HCEC 1CT (cell line): ENCODE measurements around the gene MYO10.

Source experiments
- DNase-seq: peaks from one replicate; pipeline ENCODE4 v3.0.0-alpha.2; 2017

Gene MYO10

DNA sequence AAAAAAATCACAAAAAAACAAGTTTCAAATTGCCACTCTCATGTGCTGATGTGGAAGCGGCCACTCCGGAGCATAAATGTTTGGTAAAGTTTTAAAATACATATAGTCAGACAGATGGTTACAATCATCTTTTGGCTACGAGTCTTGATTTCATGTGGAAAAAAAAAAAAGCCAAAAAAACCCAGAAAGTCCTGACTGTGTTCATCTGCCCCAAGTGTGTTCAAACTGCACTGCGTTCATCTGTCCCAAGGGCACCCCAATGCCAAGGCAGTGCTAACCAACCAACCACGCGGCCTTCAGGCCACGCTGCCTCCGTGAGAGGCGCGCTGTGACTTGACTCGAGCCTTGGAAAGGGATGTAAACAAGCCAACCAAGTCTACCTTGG lies 127.1 kb downstream of the MYO10 start:
- no peak for DNase-seq

DNA sequence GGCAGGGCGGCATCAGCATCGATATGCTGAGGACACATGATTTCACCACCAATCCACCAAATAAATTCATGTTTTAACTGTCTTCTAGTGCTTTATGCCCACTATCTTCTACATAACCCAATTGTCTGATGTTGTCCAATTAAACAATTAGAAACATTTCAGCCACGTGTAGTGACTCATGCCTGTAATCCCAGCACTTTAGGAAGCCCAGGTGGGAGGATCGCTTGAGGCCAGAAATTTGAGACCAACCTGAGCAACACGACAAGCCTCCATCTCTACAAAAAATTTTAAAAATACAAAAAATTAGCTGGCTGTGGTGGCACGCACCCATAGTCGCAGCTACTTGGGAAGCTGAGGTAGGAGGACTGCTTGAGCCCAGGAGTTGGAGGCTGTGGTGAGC lies 128.1 kb downstream of the MYO10 start:
- no peak for DNase-seq

- DNase-seq: no peak
Observed at GRCh38 chr5:16807547-16807864, 128.6 kb downstream of the MYO10 start.

GRCh38 chr5:16806711-16807546 lies 129.2 kb downstream of the MYO10 start:
- DNase-seq: no peak

GRCh38 chr5:16805486-16805885 lies 130.6 kb downstream of the MYO10 start:
- no peak for DNase-seq

- no peak for DNase-seq
Observed at GRCh38 chr5:16803831-16804230, 132.3 kb downstream of the MYO10 start.

- no peak for DNase-seq
Observed at GRCh38 chr5:16800477-16800876, 135.6 kb downstream of the MYO10 start.

DNA sequence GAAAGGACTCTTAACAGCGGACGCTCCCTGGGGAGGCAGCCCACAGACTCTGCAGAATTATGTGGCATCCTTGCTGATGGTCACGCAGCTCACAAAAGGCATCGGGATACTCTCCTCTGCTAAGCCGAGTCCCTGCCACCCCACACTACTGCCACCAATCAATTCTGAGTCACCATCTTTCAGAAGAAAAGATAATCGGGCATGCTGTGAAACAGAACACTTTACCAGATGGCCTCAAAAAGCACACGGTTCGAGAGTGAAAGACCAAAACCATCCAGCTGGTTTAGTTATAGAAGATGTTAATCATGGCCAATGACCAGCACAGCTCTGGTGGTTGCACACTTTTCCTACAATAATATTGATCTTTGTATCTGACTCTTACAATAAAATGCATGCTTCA lies 136.3 kb downstream of the MYO10 start:
- DNase-seq: no peak

DNA sequence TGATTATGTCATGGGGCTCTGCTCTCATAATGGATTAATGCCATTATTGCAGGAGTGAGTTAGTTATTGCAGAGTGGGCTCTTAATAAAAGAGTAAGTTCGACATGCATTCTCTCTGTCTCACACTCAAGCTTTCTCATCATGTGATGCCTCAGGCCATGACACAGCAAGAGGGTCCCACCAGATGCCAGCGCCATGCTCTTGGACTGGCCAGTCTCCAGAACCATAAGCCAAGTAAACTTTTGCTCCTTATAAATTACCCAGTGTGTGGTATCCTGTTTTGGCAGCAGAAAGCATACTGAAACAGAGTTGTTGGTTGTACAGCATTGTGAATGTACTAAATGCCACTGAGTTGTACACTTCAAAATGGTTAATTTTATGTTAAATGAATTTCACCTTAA lies 138.1 kb downstream of the MYO10 start:
- DNase-seq: no peak

DNA sequence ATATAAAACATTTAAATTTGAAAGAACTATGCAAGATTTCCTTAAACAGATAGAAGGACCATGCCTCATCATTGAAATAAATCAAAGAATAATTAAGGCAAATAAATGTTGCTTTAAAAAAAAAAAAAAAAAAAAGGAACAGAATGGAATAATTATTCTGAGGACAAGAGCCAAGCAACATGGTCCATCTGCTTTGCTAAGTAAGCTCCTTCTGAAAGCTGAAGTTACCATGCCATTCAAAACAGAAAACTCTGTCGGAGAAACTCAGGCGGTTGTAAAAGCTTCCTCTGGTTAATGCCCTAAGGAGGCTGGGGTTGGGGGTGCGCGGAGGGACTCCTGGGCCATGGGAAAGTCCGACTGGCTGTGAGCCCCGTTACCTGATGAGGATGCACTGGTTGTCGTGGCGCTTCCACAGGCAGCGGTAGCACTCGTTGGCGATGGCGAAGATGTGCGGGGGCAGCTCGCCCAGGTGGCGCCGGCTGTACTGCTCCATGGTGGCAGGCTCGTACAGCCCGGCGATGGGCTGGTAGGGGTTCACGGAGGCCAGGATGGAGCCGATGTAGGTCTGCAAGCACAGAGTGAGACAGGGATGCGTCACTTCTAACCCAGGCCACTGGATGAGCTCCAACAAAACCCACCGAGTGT lies 141.7 kb downstream of the MYO10 start:
- no peak for DNase-seq

DNA sequence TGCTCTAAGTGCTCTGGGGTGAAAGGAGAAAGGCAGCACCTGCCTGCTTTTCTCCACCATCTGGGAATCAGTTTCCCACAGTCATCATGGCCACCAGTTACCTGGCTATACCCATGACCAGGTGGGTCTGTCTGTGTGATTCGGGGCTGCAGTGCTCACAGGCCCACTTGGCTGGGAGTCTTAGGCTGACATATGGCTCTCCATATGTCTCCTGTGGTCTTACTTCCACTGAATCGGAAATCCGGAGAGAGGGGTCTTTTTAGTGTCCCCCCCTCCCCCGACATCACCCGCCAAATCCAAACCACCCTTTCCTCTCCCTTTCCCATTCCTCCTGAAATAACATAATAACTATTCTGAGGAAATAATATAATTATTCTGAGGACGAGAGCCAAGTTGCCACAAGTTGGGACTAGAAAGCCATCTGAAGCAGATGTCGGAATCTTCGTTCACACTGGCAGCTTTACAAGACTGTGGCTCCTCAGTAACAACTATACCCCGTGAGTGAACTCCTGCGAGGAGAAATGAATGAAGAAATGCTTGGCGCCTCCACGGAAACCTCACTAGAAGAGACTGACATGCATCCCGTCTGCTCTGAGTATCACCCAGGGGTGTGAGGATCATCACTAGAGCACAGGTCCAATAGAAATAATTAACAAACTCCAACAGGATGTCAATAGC lies 143.4 kb downstream of the MYO10 start:
- no peak for DNase-seq

DNA sequence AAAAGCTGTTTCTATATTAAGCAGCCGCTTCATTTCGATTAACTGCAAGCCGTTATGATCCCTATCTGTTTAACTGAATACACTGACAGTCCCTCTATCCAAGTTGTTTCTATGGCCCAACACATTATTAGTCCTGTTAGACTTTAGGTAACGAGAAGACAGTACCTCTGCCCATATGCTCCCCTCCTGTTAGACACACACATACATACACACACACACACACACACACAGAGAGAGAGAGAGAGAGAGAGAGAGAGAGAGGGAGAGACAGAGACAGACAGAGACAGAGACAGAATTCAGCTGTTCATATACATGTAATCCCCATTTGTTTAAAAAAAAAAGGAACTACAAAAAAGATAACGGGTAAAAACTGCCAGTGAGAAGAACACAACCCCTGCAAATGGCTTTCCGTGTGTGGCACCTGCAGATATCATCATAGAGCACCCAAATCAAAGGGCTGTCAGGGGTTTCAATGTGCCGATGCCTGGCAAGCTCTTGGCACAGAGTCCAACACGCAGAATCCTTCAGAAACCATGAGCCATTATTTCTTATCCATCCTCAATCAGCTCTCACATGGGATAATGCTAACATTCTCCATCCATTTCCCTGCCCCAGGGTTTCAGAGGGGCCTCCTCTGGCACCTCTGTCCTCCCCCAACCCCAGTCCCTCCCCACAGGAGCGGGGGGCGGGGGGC lies 144.0 kb downstream of the MYO10 start:
- DNase-seq: no peak

GRCh38 chr5:16791036-16791705 lies 144.9 kb downstream of the MYO10 start:
- DNase-seq: peak; percentile 45

- no peak for DNase-seq
Observed at GRCh38 chr5:16788957-16789356, 147.1 kb downstream of the MYO10 start.

GRCh38 chr5:16787278-16787677 lies 148.8 kb downstream of the MYO10 start:
- DNase-seq: no peak

DNA sequence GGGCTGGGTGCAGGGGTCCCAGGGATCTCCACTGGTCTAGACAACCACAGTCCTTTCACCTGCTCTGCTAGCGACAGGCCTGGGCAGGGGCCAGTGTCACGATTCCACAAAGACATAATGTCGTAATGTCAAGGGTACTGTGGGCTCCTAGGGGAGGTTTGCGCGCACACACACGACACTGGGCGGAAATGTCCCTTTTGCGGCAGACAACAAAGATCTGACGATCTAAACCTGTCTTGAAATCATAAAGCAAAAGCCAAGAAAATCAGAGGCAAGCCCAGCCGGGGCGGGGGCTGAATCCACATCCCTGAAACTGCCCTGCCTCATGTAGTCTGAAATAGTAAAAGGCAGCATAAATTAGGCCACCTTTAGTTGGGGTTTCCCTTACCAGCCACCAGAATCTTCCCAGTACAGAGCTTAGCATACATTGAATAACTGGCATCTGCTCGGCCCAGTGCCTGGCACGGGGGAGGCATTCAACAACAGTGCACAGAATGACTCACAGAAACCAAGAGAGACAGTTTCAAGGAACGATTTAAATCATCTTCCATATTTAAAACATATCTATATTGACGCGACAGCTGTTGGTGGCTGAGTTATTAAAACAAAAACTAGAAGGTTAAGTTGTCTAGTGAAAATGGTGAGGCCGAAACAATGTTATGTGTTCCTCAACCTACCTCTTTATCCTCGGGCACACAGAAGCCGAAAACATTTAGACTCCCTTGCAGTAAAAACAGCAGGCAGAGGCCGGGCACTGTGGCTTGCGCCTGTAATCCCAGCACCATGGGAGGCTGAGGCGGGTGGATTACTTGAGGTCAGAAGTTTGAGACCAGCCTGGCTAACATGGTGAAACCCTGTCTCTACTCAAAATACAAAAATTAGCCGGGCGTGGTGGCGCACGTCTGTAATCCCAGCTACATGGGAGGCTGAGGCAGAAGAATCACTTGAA lies 151.0 kb downstream of the MYO10 start:
- no peak for DNase-seq

DNA sequence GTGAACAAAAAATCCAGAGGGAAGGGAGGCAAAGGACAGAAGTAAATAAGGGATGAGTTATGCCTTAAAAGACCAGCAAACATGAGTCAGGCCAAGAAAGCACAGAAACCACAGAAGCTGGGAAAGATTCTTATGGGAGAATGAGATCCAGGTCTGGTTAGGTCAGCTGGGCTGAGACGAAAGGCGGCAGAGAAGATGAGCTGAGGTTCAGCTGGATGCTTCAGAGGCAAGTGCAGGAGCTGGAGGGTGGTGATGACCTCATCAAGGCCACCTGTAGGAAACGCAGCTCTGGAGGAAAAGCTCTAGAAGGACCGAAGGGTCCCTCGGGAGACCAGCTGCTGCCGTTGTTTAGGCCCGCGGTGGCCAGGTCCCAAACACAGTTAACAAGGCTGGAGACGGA lies 152.0 kb downstream of the MYO10 start:
- peak; percentile 5 for DNase-seq

GRCh38 chr5:16781828-16782626 lies 154.1 kb downstream of the MYO10 start:
- DNase-seq: no peak

- no peak for DNase-seq
Observed at GRCh38 chr5:16780325-16780724, 155.8 kb downstream of the MYO10 start.

GRCh38 chr5:16777432-16777831 lies 158.7 kb downstream of the MYO10 start:
- DNase-seq: no peak
